T-helper 2 cell (primary cell): ENCODE measurements around the gene BTBD1.
"Not testable (repeated sequence)": the region's sequence is repeated elsewhere in the genome, so short reads cannot be mapped to it uniquely, and the experiment has no call there.

Experiments used
- DNase-seq, 5 experiments: peaks; one replicate each; pipeline versions ENCODE4 v3.0.0 to v3.0.0-alpha.2; 2012 to 2022

The BTBD1 gene

GRCh38 chr15:83057002-83057401 is 10.1 kb downstream of the BTBD1 start:
- no peak for DNase-seq

GRCh38 chr15:83053151-83053550 is 13.9 kb downstream of the BTBD1 start:
- no peak for DNase-seq

GRCh38 chr15:83046558-83047127 is 20.4 kb downstream of the BTBD1 start:
- DNase-seq = no peak

DNA sequence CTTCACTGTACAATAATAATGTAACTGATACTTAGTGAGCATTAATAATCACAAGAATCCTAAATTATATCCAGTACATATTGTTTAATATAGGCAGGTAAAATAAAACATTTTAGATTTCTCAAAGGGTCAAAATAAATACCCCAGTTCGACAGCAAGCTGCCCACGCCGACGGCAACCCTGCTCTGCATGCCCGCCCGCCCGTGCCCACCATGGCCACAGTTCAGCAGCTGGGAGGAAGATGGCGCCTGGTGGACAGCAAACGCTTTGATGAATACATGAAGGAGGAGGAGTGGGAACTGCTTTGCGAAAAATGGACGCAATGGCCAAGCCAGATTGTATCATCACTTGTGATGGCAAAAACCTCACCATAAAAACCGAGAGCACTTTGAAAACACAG is 22.9 kb downstream of the BTBD1 start:
- DNase-seq = no peak

GRCh38 chr15:83039206-83039605 is 27.8 kb downstream of the BTBD1 start:
- no peak for DNase-seq

DNA sequence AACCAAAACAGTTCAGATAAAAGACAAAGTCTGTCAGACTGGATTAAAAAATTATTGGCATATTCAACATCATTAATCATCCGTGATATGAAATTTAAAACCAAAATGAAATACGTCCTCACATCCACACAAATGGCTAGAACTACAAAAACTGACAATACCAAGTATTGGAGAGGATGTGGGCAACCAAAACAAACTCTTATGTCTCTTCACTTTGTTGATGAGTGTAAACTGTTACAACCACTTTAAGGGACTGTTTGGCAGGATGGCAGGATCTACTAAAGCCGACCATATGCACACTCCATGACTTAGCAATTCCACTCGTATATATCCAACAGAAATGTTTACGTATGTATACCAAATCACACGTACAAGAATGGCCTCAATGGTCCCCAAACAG is 30.8 kb downstream of the BTBD1 start:
- peak in 1 of 5 experiments; percentile 35 for DNase-seq

DNA sequence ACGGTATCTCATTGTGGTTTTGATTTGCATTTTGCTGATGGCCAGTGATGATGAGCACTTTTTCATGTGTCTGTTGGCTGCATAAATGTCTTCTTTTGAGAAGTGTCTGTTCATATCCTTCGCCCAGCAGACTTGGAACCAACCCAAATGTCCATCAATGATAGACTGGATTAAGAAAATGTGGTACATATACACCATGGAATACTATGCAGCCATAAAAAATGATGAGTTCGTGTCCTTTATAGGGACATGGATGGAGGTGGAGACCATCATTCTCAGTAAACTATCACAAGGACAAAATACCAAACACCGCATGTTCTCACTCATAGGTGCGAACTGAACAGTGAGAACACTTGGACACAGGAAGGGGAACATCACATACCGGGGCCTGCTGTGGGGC is 35.8 kb downstream of the BTBD1 start:
- not testable (repeated sequence) for DNase-seq

- no peak for DNase-seq
Measured at GRCh38 chr15:83030021-83030420, 37.0 kb downstream of the BTBD1 start.

DNA sequence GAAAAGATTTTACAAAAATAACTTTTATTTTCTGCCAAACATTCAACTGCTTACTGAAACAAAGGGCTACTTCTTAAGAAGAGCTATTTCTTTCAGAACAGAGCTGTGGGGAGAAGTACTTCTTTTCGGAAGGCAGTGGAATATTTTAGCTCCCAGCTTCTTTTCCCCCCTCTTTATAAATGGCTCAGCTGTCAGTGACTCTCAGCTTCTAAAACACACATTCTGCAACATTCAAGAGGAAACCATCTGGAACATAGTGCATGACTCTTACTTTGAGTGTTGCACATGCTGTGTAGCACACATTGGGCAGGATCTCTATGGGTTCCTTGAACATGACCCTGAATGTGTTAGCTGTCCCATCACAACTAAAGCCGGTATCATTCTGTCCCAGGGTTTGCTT is 48.6 kb downstream of the BTBD1 start:
- DNase-seq = no peak

GRCh38 chr15:83016906-83017305 is 50.1 kb downstream of the BTBD1 start:
- no peak for DNase-seq

DNA sequence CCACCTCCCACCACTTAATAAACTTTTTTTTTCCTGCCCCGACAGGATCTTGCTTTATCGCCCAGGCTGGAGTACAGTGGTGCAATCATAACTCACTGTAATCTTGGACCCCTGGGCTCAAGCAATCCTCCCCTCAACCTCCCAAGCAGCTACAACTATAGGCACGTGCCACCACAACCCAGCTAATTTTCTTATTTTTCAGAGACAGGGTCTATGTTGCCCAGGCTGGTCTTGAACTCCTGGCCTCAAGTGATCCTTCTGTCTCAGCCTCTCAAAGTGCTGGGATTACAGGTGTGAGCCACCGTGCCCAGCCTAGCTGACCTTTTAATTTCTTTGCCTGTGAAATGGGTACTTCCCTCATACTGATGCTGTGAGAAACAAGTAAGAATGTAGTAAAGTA is 51.7 kb downstream of the BTBD1 start:
- DNase-seq = no peak

DNA sequence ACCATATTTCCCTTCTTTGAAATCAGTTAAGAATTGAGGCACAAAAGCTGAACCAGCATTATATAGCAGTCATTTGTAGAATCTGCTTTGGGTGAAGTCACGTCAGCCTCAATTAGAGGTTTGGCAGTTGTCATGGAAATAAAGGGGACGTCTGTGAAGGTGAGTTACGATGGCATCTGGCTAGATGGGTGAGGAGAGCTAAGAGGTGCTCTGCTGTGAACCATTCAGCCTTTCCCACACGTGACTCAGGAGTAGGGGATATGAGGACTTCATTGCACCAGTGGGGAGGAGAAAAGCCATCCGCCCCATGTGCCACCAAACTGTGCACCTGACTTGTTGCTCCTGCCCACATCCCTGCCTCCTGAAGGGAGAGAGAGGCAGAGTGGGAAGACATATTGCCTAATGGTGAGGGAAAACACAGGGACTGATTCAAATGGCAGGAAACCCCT is 52.8 kb downstream of the BTBD1 start:
- peak in 1 of 5 experiments; percentile 62 for DNase-seq

GRCh38 chr15:83012636-83013035 is 54.4 kb downstream of the BTBD1 start:
- DNase-seq = no peak

DNA sequence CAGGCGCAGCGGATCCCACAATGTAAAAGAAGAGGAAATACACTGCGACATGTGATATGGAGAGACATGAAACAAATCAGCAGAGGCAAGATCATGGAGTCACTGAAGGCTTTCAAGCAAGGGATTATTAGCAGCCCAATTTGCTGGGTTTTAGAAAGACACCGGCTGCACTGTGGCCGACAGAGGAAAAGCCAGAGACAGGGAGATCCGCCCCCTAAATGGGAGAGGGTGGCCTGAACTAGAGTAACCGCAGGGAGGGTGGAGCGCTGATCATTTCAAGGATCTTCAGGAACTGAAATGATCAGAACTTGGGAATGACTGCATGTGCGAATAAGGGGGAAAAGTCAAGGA is 55.0 kb downstream of the BTBD1 start:
- no peak for DNase-seq

- peak; percentile 66 to 89 (median 73) for DNase-seq
Measured at GRCh38 chr15:83011271-83012075, 55.6 kb downstream of the BTBD1 start, which contains the start of gene C15orf40. C15orf40 (minus strand) TSS chr15:83011639; CDS start chr15:83011607, 32 bp downstream.

DNA sequence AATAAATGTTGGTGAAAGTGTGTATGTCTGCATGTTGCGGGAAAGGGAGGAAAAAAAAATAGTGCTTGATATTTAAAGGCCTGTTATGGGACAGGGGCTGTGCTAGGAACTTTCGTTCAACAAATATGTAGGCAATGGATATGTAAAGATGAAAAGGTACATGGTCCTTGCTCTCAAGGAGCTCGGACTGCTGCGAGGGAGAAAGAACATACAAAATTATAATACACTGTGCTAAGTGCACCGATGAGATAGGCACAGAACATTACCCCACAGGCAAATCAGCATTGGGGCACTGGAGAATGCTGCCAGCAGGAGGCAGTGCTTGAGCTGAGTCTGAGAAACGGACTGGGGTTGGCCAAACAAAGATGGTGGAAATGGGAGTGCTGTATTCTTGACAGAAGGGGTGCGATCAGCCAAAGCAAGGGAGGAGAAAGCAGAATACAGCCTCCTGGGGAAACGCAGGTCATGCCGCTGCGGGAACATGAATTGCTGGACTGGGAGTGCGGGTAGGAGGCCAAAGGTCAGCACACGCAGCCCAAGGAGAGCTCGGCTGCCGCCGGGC is 56.3 kb downstream of the BTBD1 start:
- DNase-seq = peak; percentile 14 to 89 (median 57)

GRCh38 chr15:83000672-83001031 is 66.4 kb downstream of the BTBD1 start:
- not testable (repeated sequence) for DNase-seq

DNA sequence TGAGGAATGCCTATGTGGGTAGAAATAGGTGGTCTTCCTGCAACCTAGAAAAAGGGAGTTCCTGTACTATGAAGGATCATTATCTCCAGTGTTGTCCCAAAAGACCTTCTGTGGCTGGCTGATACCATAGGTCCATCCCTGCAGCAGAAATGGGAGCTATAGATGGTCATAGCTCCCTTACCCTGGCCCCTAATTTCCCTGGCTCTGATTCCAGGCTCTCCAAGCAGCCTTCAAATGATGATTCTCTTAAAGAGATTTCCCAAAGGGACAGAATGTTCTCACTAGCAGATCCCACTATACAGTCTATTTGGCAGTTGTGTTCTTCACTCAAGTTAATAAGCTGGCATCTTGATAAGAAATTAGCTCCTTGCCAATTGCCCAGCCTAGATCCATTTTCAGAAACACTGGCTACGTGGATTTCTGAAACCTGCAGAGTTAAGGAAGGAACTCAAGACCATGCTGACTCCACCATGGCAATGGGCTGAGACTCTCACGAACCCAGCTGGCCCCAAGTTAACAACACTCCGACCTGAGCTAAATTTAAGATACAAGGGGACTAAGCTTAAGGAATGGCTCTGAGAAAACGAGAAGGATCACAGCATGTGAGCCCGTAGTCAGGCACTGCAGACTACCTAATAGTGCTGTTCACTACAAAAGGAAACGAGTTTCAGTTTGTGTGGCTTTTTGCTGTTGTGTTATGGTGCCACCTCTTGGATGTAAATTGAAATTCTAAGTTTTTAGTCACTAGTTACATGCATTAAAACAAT is 67.0 kb downstream of the BTBD1 start:
- DNase-seq = peak in 2 of 5 experiments; percentile 19 to 76

DNA sequence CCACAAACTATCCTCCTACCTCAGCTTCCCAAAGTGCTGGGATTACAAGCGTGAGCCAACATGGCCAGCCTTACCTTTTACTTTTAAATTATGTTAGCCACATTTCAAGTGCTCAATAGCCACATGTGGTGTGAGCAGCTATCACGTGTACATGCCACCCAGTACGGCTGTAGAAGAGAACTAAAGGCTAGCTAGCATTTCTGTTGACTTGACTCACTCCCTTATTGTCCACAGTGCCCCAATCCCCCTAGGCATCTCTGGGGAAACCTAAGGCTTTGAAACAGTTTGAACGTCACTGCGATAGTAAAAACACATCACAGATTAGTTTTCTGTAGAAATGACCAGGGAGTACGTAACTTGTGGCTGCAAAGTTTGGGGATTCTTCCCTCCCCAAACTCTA is 67.6 kb downstream of the BTBD1 start:
- no peak for DNase-seq

GRCh38 chr15:82995938-82996337 is 71.1 kb downstream of the BTBD1 start:
- DNase-seq = no peak

GRCh38 chr15:82995076-82995475 is 72.0 kb downstream of the BTBD1 start:
- no peak for DNase-seq

- no peak for DNase-seq
Measured at GRCh38 chr15:82993144-82993543, 73.9 kb downstream of the BTBD1 start.

- no peak for DNase-seq
Measured at GRCh38 chr15:82992436-82992998, 74.5 kb downstream of the BTBD1 start.
